ENCODE measurements around the gene EEF1AKMT2. TPM values are rescaled to one million over a fixed set of nuclear protein-coding genes. Genes with fewer than 3 reads are reported as not detected.

EEF1AKMT2 gene
- total and polyA plus RNA-seq, 9 of the 15 experiments (the other 6 are each of a cell fraction or from before 2014, with no cell fraction given) = 9.3 to 34.3 (median 23.7) TPM

GRCh38 chr10:124821520-124821919, 29.8 kb upstream of the EEF1AKMT2 start:
- H3K27me3 ChIP-seq (ENCODE audit: control insufficient read depth in 2 of 2, insufficient read depth in 2 of 2, low read length in 2 of 2) = no peaks in the 10 kb centered on the region
- no peaks in the 10 kb centered on the region for H3K9me3 ChIP-seq (replicated peaks; ENCODE audit: control insufficient read depth, insufficient read depth, low read depth, low read length)
- no peak overlapping the region for H3K27ac ChIP-seq (ENCODE audit: extremely low read depth, low read depth, low read length)
- TF ChIP-seq HMBOX1 (IDR thresholded peaks at IDR 0.05) = no peak
- no peak for TF ChIP-seq EP300 (IDR thresholded peaks at IDR 0.05; ENCODE audit: low read length)
- TF ChIP-seq SMARCA4 (IDR thresholded peaks at IDR 0.05) = no peak
- TF ChIP-seq EP400 (IDR thresholded peaks at IDR 0.05) = no peak
- TF ChIP-seq HES1 (IDR thresholded peaks at IDR 0.05; ENCODE audit: low read depth) = no peak
- no peak for TF ChIP-seq ZNF347 (CRISPR knock-in tag; IDR thresholded peaks at IDR 0.05; ENCODE audit: low read depth)
- TF ChIP-seq ZC3H11A (IDR thresholded peaks at IDR 0.05; ENCODE audit: low read depth, low read length) = no peak
- TF ChIP-seq MAFF (IDR thresholded peaks at IDR 0.05; ENCODE audit: low read length) = no peak
- TF ChIP-seq GTF2F1 (IDR thresholded peaks at IDR 0.05; ENCODE audit: low read depth, low read length) = no peak
- in situ Hi-C loops (cut with MboI) = no loop called here
- POLR2A ChIA-PET = no interaction called here
- FAIRE-seq (no peak), DNase-seq (ENCODE audit: extremely low read depth in 1 of 4, low spot score in 3 of 4) (no peak), ATAC-seq (no peak)
- H2AFZ ChIP-seq (ENCODE audit: low read depth, low read length) = no peak overlapping the region
- WGBS (ENCODE audit: insufficient coverage, low coverage, missing lambda C conversion rate) = 94% methylated on average over 4 of the region's 4 CpGs
- H3K79me2 ChIP-seq (ENCODE audit: control insufficient read depth, insufficient read depth, low read length) = no peaks in the 10 kb centered on the region
- CTCF ChIA-PET (ENCODE audit: low intra/inter-chr PET ratio) = no interaction called here
- no peaks in the 10 kb centered on the region for H3K4me1 ChIP-seq (replicated peaks in 1 of 2; ENCODE audit: control insufficient read depth in 2 of 2, insufficient read depth in 2 of 2, low read length in 2 of 2)
- H3K9me1 ChIP-seq (ENCODE audit: control insufficient read depth, insufficient read depth, low read length) = no peaks in the 10 kb centered on the region
- no peak overlapping the region for H3K4me3 ChIP-seq
- H3K4me2 ChIP-seq (ENCODE audit: insufficient read depth, low read length) = no peak overlapping the region
- H4K20me1 ChIP-seq (replicated peaks; ENCODE audit: control insufficient read depth, insufficient read depth, low read length) = no peaks in the 10 kb centered on the region
- BruUV-seq (replicated peaks) = no TSS peak
- H3K36me3 ChIP-seq (ENCODE audit: control insufficient read depth, insufficient read depth, low read length) = peaks cover 38% of the 10 kb centered on the region; the same call in 2 of the 3 replicates
- intact Hi-C loops (cut with micrococcal nuclease) = loop anchor here (10.0 kb wide), 2 partner anchors 77 to 287 kb away; partner anchors contain the start of gene FAM53B
- H3K9ac ChIP-seq (ENCODE audit: insufficient read depth in 1 of 2, low read depth in 2 of 2, low read length in 2 of 2) = no peak overlapping the region; a peak in 1 of 4 replicates
